HCT116 (cell line): ENCODE measurements around the gene RCOR2. TPM values are rescaled to one million over a fixed set of nuclear protein-coding genes. Genes with fewer than 3 reads are reported as not detected.

ENCODE experiments used
- ATAC-seq: fragments of 200-7000 bp; cut with Tn5 transposase; 2 replicates; pipeline ENCODE4 v1.9.1; 2020; ENCODE audit warnings: mild to moderate bottlenecking, moderate library complexity
- BruUV-seq: library from RNA; stranded (reverse); fragments of 400-500 nt; replicated peaks from 2 replicates; lab custom pipeline; 2021; lab: Mats Ljungman, UMichigan
- CTCF ChIA-PET: fragments of 300-600 bp; sonication (Branson Sonifier 250); formaldehyde crosslinking; loops from one replicate; lab custom pipeline; 2021; ENCODE audit warnings: antibody characterized with exemption; lab: Charles Lee
- POLR2A ChIA-PET: fragments of 300-600, 350-600 bp; sonication (Branson Sonifier 250); formaldehyde crosslinking; loops from one replicate; lab custom pipeline; 2021; ENCODE audit warnings: antibody characterized with exemption; lab: Charles Lee
- RAD21 ChIA-PET, 2 experiments: fragments of 300-600 bp; sonication (Branson Sonifier 250); formaldehyde crosslinking; loops; one replicate each; lab custom pipeline; 2023; ENCODE audit warnings: low total read pairs in 2 of 2; ENCODE audit not compliant: uncharacterized antibody in 2 of 2, unreplicated experiment in 2 of 2, low non-redundant PET in 1 of 2; lab: Charles Lee
- DNase-seq: peaks from one replicate; pipeline ENCODE4 v3.0.0-alpha.2; 2010; ENCODE audit warnings: low read depth, low spot score
- H2AFZ ChIP-seq: fragments of 200-600 bp; shearing (Covaris generic), sonication (generic); 2 replicates; pipeline ENCODE4 v1.6.1; 2017; ENCODE audit warnings: low read depth, mixed run types, mixed read lengths, antibody characterized with exemption, low read length; ENCODE audit not compliant: poor library complexity, severe bottlenecking
- H3K27ac ChIP-seq: 2 replicates; pipeline ENCODE4 v1.5.1; 2012; ENCODE audit warnings: low read depth, low read length
- H3K27me3 ChIP-seq: fragments of 200-600 bp; sonication (generic); 2 replicates; pipeline ENCODE4 v1.6.1; 2016; ENCODE audit warnings: mixed run types, low read length, mixed read lengths; ENCODE audit not compliant: insufficient read depth
- H3K36me3 ChIP-seq, 2 experiments: fragments of 200-500 bp in 1 of 2; fragments of 200-600 bp in 1 of 2; sonication (Bioruptor generic) in 1 of 2; sonication (generic) in 1 of 2; 2 replicates each; pipeline versions ENCODE4 v1.5.1 to v1.6.1; 2014 to 2016; ENCODE audit warnings: low read length in 2 of 2, inconsistent platforms in 1 of 2, mixed read lengths in 1 of 2, mixed run types in 1 of 2; ENCODE audit not compliant: insufficient read depth in 2 of 2, control insufficient read depth in 1 of 2
- H3K4me1 ChIP-seq, 2 experiments: fragments of 200-600 bp in 1 of 2; sonication (generic) in 1 of 2; 2 replicates each; pipeline versions ENCODE4 v1.5.1 to v1.6.1; 2012 to 2017; ENCODE audit warnings: low read length in 2 of 2, inconsistent platforms in 1 of 2, mild to moderate bottlenecking in 1 of 2, mixed read lengths in 1 of 2, mixed run types in 1 of 2, moderate library complexity in 1 of 2; ENCODE audit not compliant: insufficient read depth in 2 of 2, control insufficient read depth in 1 of 2
- H3K4me2 ChIP-seq: fragments of 200-600 bp; sonication (generic); 2 replicates; pipeline ENCODE4 v1.6.1; 2017; ENCODE audit warnings: mixed run types, low read length, mixed read lengths
- H3K4me3 ChIP-seq, 2 experiments: fragments of 200-600 bp in 1 of 2; sonication (generic) in 1 of 2; replicated peaks in 1 of 2; 2 replicates each; pipeline ENCODE4 v1.5.1; 2011 to 2016; ENCODE audit warnings: low read length in 2 of 2, control low read depth in 1 of 2, low read depth in 1 of 2, mild to moderate bottlenecking in 1 of 2, mixed read lengths in 1 of 2, mixed run types in 1 of 2
- H3K79me2 ChIP-seq: fragments of 200-600 bp; sonication (generic); 2 replicates; pipeline ENCODE4 v1.6.1; 2017; ENCODE audit warnings: mild to moderate bottlenecking, mixed run types, low read length, moderate library complexity, mixed read lengths; ENCODE audit not compliant: insufficient read depth
- H3K9ac ChIP-seq: fragments of 200-600 bp; sonication (generic); 2 replicates; pipeline ENCODE4 v1.6.1; 2016; ENCODE audit warnings: low read length, mixed read lengths
- H3K9me2 ChIP-seq: fragments of 200-600 bp; sonication (generic), shearing (Covaris generic); 2 replicates; pipeline ENCODE4 v1.6.1; 2017; ENCODE audit warnings: mixed run types, mild to moderate bottlenecking, moderate library complexity; ENCODE audit not compliant: insufficient read depth
- H3K9me3 ChIP-seq, 2 experiments: fragments of 200-500 bp in 1 of 2; fragments of 200-600 bp in 1 of 2; sonication (Bioruptor generic) in 1 of 2; sonication (generic) in 1 of 2; 2 replicates each; pipeline ENCODE4 v1.6.1; 2014 to 2017; ENCODE audit warnings: low read length in 2 of 2, mixed read lengths in 2 of 2, inconsistent platforms in 1 of 2, low read depth in 1 of 2, mild to moderate bottlenecking in 1 of 2, mixed run types in 1 of 2, moderate library complexity in 1 of 2; ENCODE audit not compliant: control insufficient read depth in 1 of 2, insufficient read depth in 1 of 2
- H4K20me1 ChIP-seq: fragments of 200-600 bp; sonication (generic), shearing (Covaris generic); 2 replicates; pipeline ENCODE4 v1.6.1; 2017; ENCODE audit warnings: mixed run types, mild to moderate bottlenecking, moderate library complexity; ENCODE audit not compliant: insufficient read depth
- ATF3 ChIP-seq: IDR thresholded peaks from 2 replicates; pipeline ENCODE4 v1.6.1; 2012
- CEBPB ChIP-seq: IDR thresholded peaks from 2 replicates; pipeline ENCODE4 v1.6.1; 2012; ENCODE audit warnings: low read depth
- CTCF ChIP-seq, 3 experiments: fragments of 200-600 bp in 1 of 3; sonication (generic) in 1 of 3; IDR thresholded peaks in 2 of 3; conservative IDR thresholded peaks in 1 of 3; 2 replicates each; pipeline ENCODE4 v1.5.1; 2012 to 2017; ENCODE audit warnings: low read depth in 2 of 3, low read length in 2 of 3, antibody characterized with exemption in 1 of 3, borderline replicate concordance in 1 of 3, control low read depth in 1 of 3, mild to moderate bottlenecking in 1 of 3, mixed read lengths in 1 of 3, mixed run types in 1 of 3, moderate library complexity in 1 of 3; ENCODE audit not compliant: insufficient read depth in 1 of 3
- ELF1 ChIP-seq: IDR thresholded peaks from 2 replicates; pipeline ENCODE4 v1.6.1; 2012; ENCODE audit warnings: low read depth, borderline replicate concordance
- EZH2 ChIP-seq: fragments of 200-600 bp; sonication (generic); IDR thresholded peaks from 2 replicates; pipeline ENCODE4 v1.6.1; 2017; ENCODE audit warnings: antibody characterized with exemption, mixed run types
- EZH2phosphoT487 ChIP-seq: fragments of 200-600 bp; IDR thresholded peaks from 2 replicates; pipeline ENCODE4 v1.6.1; 2018; ENCODE audit warnings: antibody characterized with exemption, borderline replicate concordance
- JUND ChIP-seq: IDR thresholded peaks from 2 replicates; pipeline ENCODE4 v1.6.1; 2012
- MAX ChIP-seq: IDR thresholded peaks from 2 replicates; pipeline ENCODE4 v1.6.1; 2012
- POLR2A ChIP-seq: IDR thresholded peaks from 2 replicates; pipeline ENCODE4 v1.7.0; 2011; ENCODE audit warnings: borderline replicate concordance; ENCODE audit not compliant: insufficient read depth, insufficient read length; ENCODE audit errors: extremely low read depth
- POLR2AphosphoS5 ChIP-seq: IDR thresholded peaks from 2 replicates; pipeline ENCODE4 v1.6.1; 2011; ENCODE audit warnings: mild to moderate bottlenecking, low read depth, low read length, moderate library complexity
- RAD21 ChIP-seq: IDR thresholded peaks from 2 replicates; pipeline ENCODE4 v1.6.1; 2012; ENCODE audit warnings: low read depth, mild to moderate bottlenecking
- REST ChIP-seq: IDR thresholded peaks from 2 replicates; pipeline ENCODE4 v1.6.1; 2012; ENCODE audit warnings: low read depth
- TCF7L2 ChIP-seq: IDR thresholded peaks from 2 replicates; pipeline ENCODE4 v1.7.0; 2011; ENCODE audit warnings: borderline replicate concordance, inconsistent platforms; ENCODE audit not compliant: insufficient read depth, insufficient read length; ENCODE audit errors: extremely low read depth
- ZBTB33 ChIP-seq: IDR thresholded peaks from 2 replicates; pipeline ENCODE4 v1.6.1; 2011; ENCODE audit warnings: mild to moderate bottlenecking, low read length, moderate library complexity; ENCODE audit not compliant: insufficient replicate concordance; ENCODE audit errors: extremely low read depth
- ZFX ChIP-seq: fragments of 450-650 bp; IDR thresholded peaks from 2 replicates; pipeline ENCODE4 v1.6.1; 2017
- ZNF274 ChIP-seq: fragments of 200-500 bp; sonication (Bioruptor generic); IDR thresholded peaks from 2 replicates; pipeline ENCODE4 v1.6.1; 2014; ENCODE audit warnings: mild to moderate bottlenecking, low read depth, low read length, inconsistent platforms
- intact Hi-C: fragments of 100-400 bp; cut with micrococcal nuclease; formaldehyde crosslinking; loops from 2 replicates; pipeline ENCODE4 v1.10.0; 2022
- total RNA-seq: library from RNA; stranded (reverse); gene quantifications from one replicate; pipeline ENCODE4 v1.2.1, GENCODE V29; 2021; ENCODE audit not compliant: unreplicated experiment

RCOR2 gene
- total RNA-seq, 1 experiment from 2014 or later = 10.8 TPM

- no peak overlapping the region for H2AFZ ChIP-seq
- ChIA-PET RAD21 (no interaction called here), CTCF (no interaction called here)
Observed at GRCh38 chr11:63903884-63904283, 13.1 kb downstream of the RCOR2 start.

More at GRCh38 chr11:63903884-63904283, 13.1 kb downstream of the RCOR2 start:
- Histone ChIP-seq H3K36me3 (peaks cover 18 to 32% of the 10 kb centered on the region in 2 experiments), H3K9me2 (no peaks in the 10 kb centered on the region), H3K4me1 (no peaks in the 10 kb centered on the region), H3K4me2 (no peak overlapping the region), H3K9ac (no peak overlapping the region), H3K27me3 (no peaks in the 10 kb centered on the region), H4K20me1 (no peaks in the 10 kb centered on the region), H3K27ac (no peak overlapping the region), H3K4me3 (no peak overlapping the region), H3K9me3 (no peaks in the 10 kb centered on the region), H3K79me2 (no peaks in the 10 kb centered on the region)
- intact Hi-C loops = no loop called here
- BruUV-seq = no TSS peak
- POLR2A ChIA-PET = no interaction called here
- DNase-seq (no peak), ATAC-seq (no peak)
- TF ChIP-seq CTCF (IDR thresholded peaks at IDR 0.05 in 2 of 3, conservative IDR thresholded peaks at IDR 0.05 in 1 of 3; ENCODE audit: borderline replicate concordance in 1 of 3, insufficient read depth in 1 of 3, low read depth in 2 of 3, low read length in 2 of 3) (no peak), POLR2A (no peak), ATF3 (no peak), EZH2 (no peak), ZFX (no peak), ZBTB33 (no peak), RAD21 (no peak), REST (no peak), JUND (no peak), MAX (no peak), ZNF274 (no peak), POLR2AphosphoS5 (no peak), CEBPB (no peak), TCF7L2 (no peak), EZH2phosphoT487 (no peak), ELF1 (no peak)
